ENCODE results near the gene TRMT11.

TRMT11 gene

DNA sequence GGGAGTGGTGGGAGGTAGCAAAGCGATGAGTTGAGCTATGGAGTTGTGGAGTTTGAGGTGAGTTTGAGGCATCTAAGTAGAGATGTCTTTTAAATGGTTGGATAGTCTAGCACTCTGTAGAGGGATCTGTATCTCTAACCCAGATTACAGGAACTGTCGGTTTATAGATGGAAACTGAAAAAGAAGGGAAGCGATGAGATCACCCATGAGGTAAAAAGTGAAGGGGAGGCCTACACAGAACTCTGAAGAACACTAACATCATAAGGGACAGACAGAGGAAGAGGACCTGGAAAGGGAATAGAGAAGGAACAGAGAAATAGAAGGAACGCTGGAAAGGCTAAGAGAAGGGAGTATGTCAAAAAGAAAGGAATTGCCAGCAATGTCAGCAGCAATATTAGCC, 27.3 kb upstream of the TRMT11 start:
- TF ChIP-seq IKZF3 (tag by site-specific recombination; IDR thresholded peaks at IDR 0.05) (no peak), ZIC2 (tag by site-specific recombination; IDR thresholded peaks at IDR 0.05) (no peak), ZNF302 (tag by site-specific recombination; IDR thresholded peaks at IDR 0.05; ENCODE audit: low read depth) (no peak), ZNF133 (tag by site-specific recombination; IDR thresholded peaks at IDR 0.05) (no peak), ZNF274 (IDR thresholded peaks at IDR 0.05; ENCODE audit: low read length) (no peak), ZNF274 (tag by site-specific recombination; IDR thresholded peaks at IDR 0.05; ENCODE audit: borderline replicate concordance) (no peak), ZNF621 (tag by site-specific recombination; IDR thresholded peaks at IDR 0.05) (no peak), ZNF391 (tag by site-specific recombination; IDR thresholded peaks at IDR 0.05; ENCODE audit: borderline replicate concordance, low read depth) (no peak), ZNF624 (tag by site-specific recombination; IDR thresholded peaks at IDR 0.05) (no peak), ZBTB21 (tag by site-specific recombination; IDR thresholded peaks at IDR 0.05) (no peak)
- TF ChIP-seq, protein P1, sequence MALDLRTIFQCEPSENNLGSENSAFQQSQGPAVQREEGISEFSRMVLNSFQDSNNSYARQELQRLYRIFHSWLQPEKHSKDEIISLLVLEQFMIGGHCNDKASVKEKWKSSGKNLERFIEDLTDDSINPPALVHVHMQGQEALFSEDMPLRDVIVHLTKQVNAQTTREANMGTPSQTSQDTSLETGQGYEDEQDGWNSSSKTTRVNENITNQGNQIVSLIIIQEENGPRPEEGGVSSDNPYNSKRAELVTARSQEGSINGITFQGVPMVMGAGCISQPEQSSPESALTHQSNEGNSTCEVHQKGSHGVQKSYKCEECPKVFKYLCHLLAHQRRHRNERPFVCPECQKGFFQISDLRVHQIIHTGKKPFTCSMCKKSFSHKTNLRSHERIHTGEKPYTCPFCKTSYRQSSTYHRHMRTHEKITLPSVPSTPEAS (tag by site-specific recombination; IDR thresholded peaks at IDR 0.05): no peak
- TF ChIP-seq, protein P2, sequence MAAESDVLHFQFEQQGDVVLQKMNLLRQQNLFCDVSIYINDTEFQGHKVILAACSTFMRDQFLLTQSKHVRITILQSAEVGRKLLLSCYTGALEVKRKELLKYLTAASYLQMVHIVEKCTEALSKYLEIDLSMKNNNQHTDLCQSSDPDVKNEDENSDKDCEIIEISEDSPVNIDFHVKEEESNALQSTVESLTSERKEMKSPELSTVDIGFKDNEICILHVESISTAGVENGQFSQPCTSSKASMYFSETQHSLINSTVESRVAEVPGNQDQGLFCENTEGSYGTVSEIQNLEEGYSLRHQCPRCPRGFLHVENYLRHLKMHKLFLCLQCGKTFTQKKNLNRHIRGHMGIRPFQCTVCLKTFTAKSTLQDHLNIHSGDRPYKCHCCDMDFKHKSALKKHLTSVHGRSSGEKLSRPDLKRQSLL (tag by site-specific recombination; IDR thresholded peaks at IDR 0.05): no peak
- TF ChIP-seq, protein P3, sequence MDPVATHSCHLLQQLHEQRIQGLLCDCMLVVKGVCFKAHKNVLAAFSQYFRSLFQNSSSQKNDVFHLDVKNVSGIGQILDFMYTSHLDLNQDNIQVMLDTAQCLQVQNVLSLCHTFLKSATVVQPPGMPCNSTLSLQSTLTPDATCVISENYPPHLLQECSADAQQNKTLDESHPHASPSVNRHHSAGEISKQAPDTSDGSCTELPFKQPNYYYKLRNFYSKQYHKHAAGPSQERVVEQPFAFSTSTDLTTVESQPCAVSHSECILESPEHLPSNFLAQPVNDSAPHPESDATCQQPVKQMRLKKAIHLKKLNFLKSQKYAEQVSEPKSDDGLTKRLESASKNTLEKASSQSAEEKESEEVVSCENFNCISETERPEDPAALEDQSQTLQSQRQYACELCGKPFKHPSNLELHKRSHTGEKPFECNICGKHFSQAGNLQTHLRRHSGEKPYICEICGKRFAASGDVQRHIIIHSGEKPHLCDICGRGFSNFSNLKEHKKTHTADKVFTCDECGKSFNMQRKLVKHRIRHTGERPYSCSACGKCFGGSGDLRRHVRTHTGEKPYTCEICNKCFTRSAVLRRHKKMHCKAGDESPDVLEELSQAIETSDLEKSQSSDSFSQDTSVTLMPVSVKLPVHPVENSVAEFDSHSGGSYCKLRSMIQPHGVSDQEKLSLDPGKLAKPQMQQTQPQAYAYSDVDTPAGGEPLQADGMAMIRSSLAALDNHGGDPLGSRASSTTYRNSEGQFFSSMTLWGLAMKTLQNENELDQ (tag by site-specific recombination; IDR thresholded peaks at IDR 0.05; ENCODE audit: low read depth): no peak
- TF ChIP-seq, protein P4, sequence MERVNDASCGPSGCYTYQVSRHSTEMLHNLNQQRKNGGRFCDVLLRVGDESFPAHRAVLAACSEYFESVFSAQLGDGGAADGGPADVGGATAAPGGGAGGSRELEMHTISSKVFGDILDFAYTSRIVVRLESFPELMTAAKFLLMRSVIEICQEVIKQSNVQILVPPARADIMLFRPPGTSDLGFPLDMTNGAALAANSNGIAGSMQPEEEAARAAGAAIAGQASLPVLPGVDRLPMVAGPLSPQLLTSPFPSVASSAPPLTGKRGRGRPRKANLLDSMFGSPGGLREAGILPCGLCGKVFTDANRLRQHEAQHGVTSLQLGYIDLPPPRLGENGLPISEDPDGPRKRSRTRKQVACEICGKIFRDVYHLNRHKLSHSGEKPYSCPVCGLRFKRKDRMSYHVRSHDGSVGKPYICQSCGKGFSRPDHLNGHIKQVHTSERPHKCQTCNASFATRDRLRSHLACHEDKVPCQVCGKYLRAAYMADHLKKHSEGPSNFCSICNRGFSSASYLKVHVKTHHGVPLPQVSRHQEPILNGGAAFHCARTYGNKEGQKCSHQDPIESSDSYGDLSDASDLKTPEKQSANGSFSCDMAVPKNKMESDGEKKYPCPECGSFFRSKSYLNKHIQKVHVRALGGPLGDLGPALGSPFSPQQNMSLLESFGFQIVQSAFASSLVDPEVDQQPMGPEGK (tag by site-specific recombination; IDR thresholded peaks at IDR 0.05): no peak
- Histone ChIP-seq H3K4me1 (ENCODE audit: control insufficient read depth, insufficient read depth, low read length) (no peaks in the 10 kb centered on the region), H3K36me3 (ENCODE audit: control insufficient read depth in 2 of 2, insufficient read depth in 1 of 2, low read length in 2 of 2) (peaks cover 0 to 13% of the 10 kb centered on the region in 2 experiments; a peak in 1 of 3 replicates), H3K4me3 (ENCODE audit: low read depth, low read length) (no peak overlapping the region), H3K27ac (ENCODE audit: extremely low read depth, low read depth, low read length) (no peak overlapping the region), H3K9me3 (ENCODE audit: control insufficient read depth, insufficient read depth, low read depth, low read length) (no peaks in the 10 kb centered on the region)
- POLR2A ChIA-PET: interaction anchor here (3.2 kb wide), 1 partner anchor 27 kb away, joined by 20 read pairs; the partner anchor contains the start of gene TRMT11
- CTCF ChIA-PET: interaction anchor here (0.6 to 4.3 kb wide), 5 partner anchors 16 to 178 kb away, joined by 3 to 47 read pairs (median 4); no protein-coding TSS in a partner anchor

DNA sequence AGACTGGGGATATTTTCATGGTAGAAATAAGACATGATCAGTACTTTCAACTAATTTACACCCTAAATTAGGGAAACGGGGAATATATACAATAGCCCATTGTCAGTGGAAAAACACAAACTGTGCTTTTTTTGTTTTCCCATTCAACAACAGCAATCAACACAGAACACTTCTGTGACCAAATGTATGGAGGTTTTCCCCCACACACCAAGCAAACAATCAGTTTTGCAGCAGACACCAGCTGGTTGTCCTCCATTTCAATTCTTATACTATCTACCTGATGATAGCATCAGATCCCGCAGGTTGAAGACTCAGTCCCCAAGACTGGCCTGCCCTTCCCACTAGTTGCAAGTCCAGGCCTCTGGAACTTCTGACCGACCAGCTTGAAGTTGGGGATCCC, 25.2 kb upstream of the TRMT11 start:
- ChIA-PET CTCF (interaction anchor here (0.6 to 5.7 kb wide), 5 partner anchors 10 to 201 kb away, joined by 3 to 59 read pairs (median 3); no protein-coding TSS in a partner anchor), POLR2A (no interaction called here)
- no peak overlapping the region for H3K4me3 ChIP-seq (ENCODE audit: low read depth, low read length)
- no peaks in the 10 kb centered on the region for H3K9me3 ChIP-seq (ENCODE audit: control insufficient read depth, insufficient read depth, low read depth, low read length)
- H3K36me3 ChIP-seq (ENCODE audit: control insufficient read depth in 2 of 2, insufficient read depth in 1 of 2, low read length in 2 of 2): peaks cover 0 to 13% of the 10 kb centered on the region in 2 experiments; a peak in 1 of 3 replicates
- TF ChIP-seq, protein P5, sequence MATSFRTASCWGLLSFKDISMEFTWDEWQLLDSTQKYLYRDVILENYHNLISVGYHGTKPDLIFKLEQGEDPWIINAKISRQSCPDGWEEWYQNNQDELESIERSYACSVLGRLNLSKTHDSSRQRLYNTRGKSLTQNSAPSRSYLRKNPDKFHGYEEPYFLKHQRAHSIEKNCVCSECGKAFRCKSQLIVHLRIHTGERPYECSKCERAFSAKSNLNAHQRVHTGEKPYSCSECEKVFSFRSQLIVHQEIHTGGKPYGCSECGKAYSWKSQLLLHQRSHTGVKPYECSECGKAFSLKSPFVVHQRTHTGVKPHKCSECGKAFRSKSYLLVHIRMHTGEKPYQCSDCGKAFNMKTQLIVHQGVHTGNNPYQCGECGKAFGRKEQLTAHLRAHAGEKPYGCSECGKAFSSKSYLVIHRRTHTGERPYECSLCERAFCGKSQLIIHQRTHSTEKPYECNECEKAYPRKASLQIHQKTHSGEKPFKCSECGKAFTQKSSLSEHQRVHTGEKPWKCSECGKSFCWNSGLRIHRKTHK (tag by site-specific recombination; IDR thresholded peaks at IDR 0.05): no peak
- no peak for TF ChIP-seq ZNF391 (tag by site-specific recombination; IDR thresholded peaks at IDR 0.05; ENCODE audit: borderline replicate concordance, low read depth)
- TF ChIP-seq SCRT2 (tag by site-specific recombination; IDR thresholded peaks at IDR 0.05): 0 out of 2 replicates have a peak, but pooled peaks have one; percentile 30
- TF ChIP-seq SCRT1 (tag by site-specific recombination; IDR thresholded peaks at IDR 0.05; ENCODE audit: borderline replicate concordance): 0 out of 2 replicates have a peak, but pooled peaks have one; percentile 30
- TF ChIP-seq ZNF366 (tag by site-specific recombination; conservative IDR thresholded peaks at IDR 0.05): no peak
- H3K27ac ChIP-seq (ENCODE audit: extremely low read depth, low read depth, low read length): no peak overlapping the region
- no peaks in the 10 kb centered on the region for H3K4me1 ChIP-seq (ENCODE audit: control insufficient read depth, insufficient read depth, low read length)
